Measurements from ENCODE around the gene CAMKV. TPM values are rescaled to one million over a fixed set of nuclear protein-coding genes. Genes with fewer than 3 reads are reported as not detected.

The CAMKV gene
- total RNA-seq, 1 experiment from 2014 or later, result 0.10 TPM

GRCh38 chr3:49908373-49909199 is 38.9 kb upstream of the CAMKV start:
- Histone ChIP-seq H3K36me3 (ENCODE audit: control insufficient read depth in 1 of 2, insufficient read depth in 2 of 2, low read length in 2 of 2) (0 out of 4 replicates have a peak, but pooled peaks cover 0 to 6% of the 10 kb centered on the region in 2 experiments), H3K4me2 (ENCODE audit: low read length) (no peak overlapping the region), H3K27me3 (ENCODE audit: insufficient read depth, low read length) (no peaks in the 10 kb centered on the region), H3K9me2 (ENCODE audit: insufficient read depth) (no peaks in the 10 kb centered on the region), H3K9me3 (ENCODE audit: control insufficient read depth in 1 of 2, insufficient read depth in 1 of 2, low read depth in 1 of 2, low read length in 2 of 2) (no peaks in the 10 kb centered on the region), H3K27ac (ENCODE audit: low read depth, low read length) (no peak overlapping the region), H3K9ac (ENCODE audit: low read length) (no peak overlapping the region), H3K4me1 (ENCODE audit: control insufficient read depth in 1 of 2, insufficient read depth in 2 of 2, low read length in 2 of 2) (peaks cover 24 to 30% of the 10 kb centered on the region in 2 experiments), H4K20me1 (ENCODE audit: insufficient read depth) (no peaks in the 10 kb centered on the region), H2AFZ (ENCODE audit: low read depth, low read length, poor library complexity, severe bottlenecking) (no peak overlapping the region), H3K79me2 (ENCODE audit: insufficient read depth, low read length) (peaks cover 15% of the 10 kb centered on the region), H3K4me3 (replicated peaks in 1 of 2; ENCODE audit: low read depth in 1 of 2, low read length in 2 of 2) (no peak overlapping the region)
- no peak for ATAC-seq
- ChIA-PET CTCF (no interaction called here), POLR2A (interaction anchor here (1.6 kb wide), 1 partner anchor 16 kb away, joined by 7 read pairs; no protein-coding TSS in a partner anchor), RAD21 (ENCODE audit: low non-redundant PET in 1 of 2, low total read pairs in 2 of 2, uncharacterized antibody in 2 of 2, unreplicated experiment in 2 of 2) (interaction anchor here in 1 of 2 experiments (0.6 kb wide), 1 partner anchor 404 kb away, joined by 4 read pairs; no protein-coding TSS in a partner anchor)
- DNase-seq (ENCODE audit: low read depth, low spot score), result no peak
- intact Hi-C loops (cut with micrococcal nuclease), result no loop called here
- BruUV-seq (replicated peaks), result no TSS peak
- TF ChIP-seq POLR2AphosphoS5 (IDR thresholded peaks at IDR 0.05; ENCODE audit: low read depth, low read length) (no peak), ATF3 (IDR thresholded peaks at IDR 0.05) (no peak), MAX (IDR thresholded peaks at IDR 0.05) (no peak), JUND (IDR thresholded peaks at IDR 0.05) (no peak), TCF7L2 (IDR thresholded peaks at IDR 0.05; ENCODE audit: borderline replicate concordance, extremely low read depth, insufficient read depth, insufficient read length) (no peak), EGR1 (IDR thresholded peaks at IDR 0.05; ENCODE audit: low read depth) (no peak), RAD21 (IDR thresholded peaks at IDR 0.05; ENCODE audit: low read depth) (no peak), EZH2 (IDR thresholded peaks at IDR 0.05) (no peak), FOSL1 (IDR thresholded peaks at IDR 0.05; ENCODE audit: low read depth) (no peak)
